Measurements from ENCODE around the gene SUCLG1. TPM values are rescaled to one million over a fixed set of nuclear protein-coding genes. Genes with fewer than 3 reads are reported as not detected.
A peak's percentile ranks its signal among the peaks of the same experiment; 100 is the strongest.

Gene SUCLG1
- total and polyA plus RNA-seq, 4 donors, result 60.5 to 149 (median 120) TPM

- Histone ChIP-seq H3K4me3 (ENCODE audit: low read depth in 1 of 3, low read length in 3 of 3) (no peak overlapping the region), H3K27ac (ENCODE audit: low read depth in 1 of 2, low read length in 2 of 2) (no peak overlapping the region), H3K9me3 (ENCODE audit: control insufficient read depth in 4 of 4, low read length in 3 of 4) (no peaks in the 10 kb centered on the region), H3K36me3 (ENCODE audit: control insufficient read depth in 4 of 4, insufficient read depth in 3 of 4, low read depth in 1 of 4, low read length in 3 of 4) (no peaks in the 10 kb centered on the region), H3K9ac (ENCODE audit: low read depth in 1 of 2, low read length in 2 of 2) (no peak overlapping the region), H3K27me3 (ENCODE audit: control insufficient read depth in 4 of 4, insufficient read depth in 4 of 4, low read length in 3 of 4) (no peaks in the 10 kb centered on the region), H3K4me1 (ENCODE audit: control insufficient read depth in 4 of 4, insufficient read depth in 4 of 4, low read length in 3 of 4) (peaks cover 5 to 39% (median 36%) of the 10 kb centered on the region in 4 donors)
- DNase-seq (ENCODE audit: low spot score), result no peak
- 77% methylated on average over 3 of the region's 3 CpGs for WGBS
- TF ChIP-seq FOXA1 (IDR thresholded peaks at IDR 0.05) (no peak), RXRA (IDR thresholded peaks at IDR 0.05) (peak; percentile 29 to 37), HNF4G (IDR thresholded peaks at IDR 0.05) (peak; percentile 30), JUND (IDR thresholded peaks at IDR 0.05) (no peak), GABPA (IDR thresholded peaks at IDR 0.05 in 1 of 2, conservative IDR thresholded peaks at IDR 0.05 in 1 of 2) (no peak), RAD21 (IDR thresholded peaks at IDR 0.05) (peak in 1 of 2 donors; percentile 10), SP1 (IDR thresholded peaks at IDR 0.05) (peak; percentile 78), YY1 (IDR thresholded peaks at IDR 0.05) (no peak), ATF3 (IDR thresholded peaks at IDR 0.05) (no peak), REST (IDR thresholded peaks at IDR 0.05) (no peak), NR2F2 (IDR thresholded peaks at IDR 0.05) (no peak), FOXA2 (IDR thresholded peaks at IDR 0.05) (no peak), EGR1 (IDR thresholded peaks at IDR 0.05; ENCODE audit: low read depth in 2 of 2) (no peak), TAF1 (conservative IDR thresholded peaks at IDR 0.05) (no peak), HNF4A (conservative IDR thresholded peaks at IDR 0.05) (peak; percentile 74 to 83)
- TF ChIP-seq, protein P1, sequence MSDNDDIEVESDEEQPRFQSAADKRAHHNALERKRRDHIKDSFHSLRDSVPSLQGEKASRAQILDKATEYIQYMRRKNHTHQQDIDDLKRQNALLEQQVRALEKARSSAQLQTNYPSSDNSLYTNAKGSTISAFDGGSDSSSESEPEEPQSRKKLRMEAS (IDR thresholded peaks at IDR 0.05), result no peak
- TF ChIP-seq, protein P2, sequence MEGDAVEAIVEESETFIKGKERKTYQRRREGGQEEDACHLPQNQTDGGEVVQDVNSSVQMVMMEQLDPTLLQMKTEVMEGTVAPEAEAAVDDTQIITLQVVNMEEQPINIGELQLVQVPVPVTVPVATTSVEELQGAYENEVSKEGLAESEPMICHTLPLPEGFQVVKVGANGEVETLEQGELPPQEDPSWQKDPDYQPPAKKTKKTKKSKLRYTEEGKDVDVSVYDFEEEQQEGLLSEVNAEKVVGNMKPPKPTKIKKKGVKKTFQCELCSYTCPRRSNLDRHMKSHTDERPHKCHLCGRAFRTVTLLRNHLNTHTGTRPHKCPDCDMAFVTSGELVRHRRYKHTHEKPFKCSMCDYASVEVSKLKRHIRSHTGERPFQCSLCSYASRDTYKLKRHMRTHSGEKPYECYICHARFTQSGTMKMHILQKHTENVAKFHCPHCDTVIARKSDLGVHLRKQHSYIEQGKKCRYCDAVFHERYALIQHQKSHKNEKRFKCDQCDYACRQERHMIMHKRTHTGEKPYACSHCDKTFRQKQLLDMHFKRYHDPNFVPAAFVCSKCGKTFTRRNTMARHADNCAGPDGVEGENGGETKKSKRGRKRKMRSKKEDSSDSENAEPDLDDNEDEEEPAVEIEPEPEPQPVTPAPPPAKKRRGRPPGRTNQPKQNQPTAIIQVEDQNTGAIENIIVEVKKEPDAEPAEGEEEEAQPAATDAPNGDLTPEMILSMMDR (IDR thresholded peaks at IDR 0.05; ENCODE audit: low read depth, low read length, missing input control), result no peak
- TF ChIP-seq, protein P3, sequence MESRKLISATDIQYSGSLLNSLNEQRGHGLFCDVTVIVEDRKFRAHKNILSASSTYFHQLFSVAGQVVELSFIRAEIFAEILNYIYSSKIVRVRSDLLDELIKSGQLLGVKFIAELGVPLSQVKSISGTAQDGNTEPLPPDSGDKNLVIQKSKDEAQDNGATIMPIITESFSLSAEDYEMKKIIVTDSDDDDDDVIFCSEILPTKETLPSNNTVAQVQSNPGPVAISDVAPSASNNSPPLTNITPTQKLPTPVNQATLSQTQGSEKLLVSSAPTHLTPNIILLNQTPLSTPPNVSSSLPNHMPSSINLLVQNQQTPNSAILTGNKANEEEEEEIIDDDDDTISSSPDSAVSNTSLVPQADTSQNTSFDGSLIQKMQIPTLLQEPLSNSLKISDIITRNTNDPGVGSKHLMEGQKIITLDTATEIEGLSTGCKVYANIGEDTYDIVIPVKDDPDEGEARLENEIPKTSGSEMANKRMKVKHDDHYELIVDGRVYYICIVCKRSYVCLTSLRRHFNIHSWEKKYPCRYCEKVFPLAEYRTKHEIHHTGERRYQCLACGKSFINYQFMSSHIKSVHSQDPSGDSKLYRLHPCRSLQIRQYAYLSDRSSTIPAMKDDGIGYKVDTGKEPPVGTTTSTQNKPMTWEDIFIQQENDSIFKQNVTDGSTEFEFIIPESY (IDR thresholded peaks at IDR 0.05), result no peak
These were observed 2.2 kb upstream of the SUCLG1 start for GRCh38 chr2:84461310-84461709.
